KMS-11 (cell line): ENCODE data around the gene TTC9B.

ENCODE experiments used
- H2AFZ ChIP-seq: fragments of 200-600 bp; sonication (generic); 2 replicates; pipeline ENCODE4 v1.6.1; 2016; ENCODE audit warnings: antibody characterized with exemption, mixed run types, low read depth
- H3K27ac ChIP-seq: fragments of 200-600 bp; sonication (generic); 2 replicates; pipeline ENCODE4 v1.6.1; 2016; ENCODE audit warnings: mild to moderate bottlenecking, mixed run types
- H3K27me3 ChIP-seq: fragments of 200-600 bp; sonication (generic); 2 replicates; pipeline ENCODE4 v1.6.1; 2017; ENCODE audit warnings: mild to moderate bottlenecking, low read depth, mixed run types, moderate library complexity; ENCODE audit not compliant: insufficient read depth
- H3K36me3 ChIP-seq: fragments of 200-600 bp; sonication (generic); 2 replicates; pipeline ENCODE4 v1.6.1; 2017; ENCODE audit warnings: mild to moderate bottlenecking, mixed run types; ENCODE audit not compliant: insufficient read depth
- H3K4me1 ChIP-seq: fragments of 200-600 bp; sonication (generic); 2 replicates; pipeline ENCODE4 v1.6.1; 2016; ENCODE audit warnings: mild to moderate bottlenecking, low read depth, mixed run types; ENCODE audit not compliant: poor library complexity, severe bottlenecking
- H3K4me2 ChIP-seq: fragments of 200-600 bp; sonication (generic); 2 replicates; pipeline ENCODE4 v1.7.0; 2016; ENCODE audit warnings: mild to moderate bottlenecking, mixed run types
- H3K4me3 ChIP-seq: fragments of 200-600 bp; sonication (generic); IDR thresholded peaks from 2 replicates; pipeline ENCODE4 v1.6.1; 2017; ENCODE audit warnings: low read depth, low read length, mixed read lengths; ENCODE audit not compliant: insufficient read depth
- H3K79me2 ChIP-seq: fragments of 200-600 bp; sonication (generic); 2 replicates; pipeline ENCODE4 v1.6.1; 2016; ENCODE audit warnings: low read depth, mixed run types; ENCODE audit not compliant: insufficient read depth
- H3K9ac ChIP-seq: fragments of 200-600 bp; sonication (generic); 2 replicates; pipeline ENCODE4 v1.6.1; 2016; ENCODE audit warnings: mild to moderate bottlenecking, mixed run types
- H4K20me1 ChIP-seq: fragments of 200-600 bp; sonication (generic); 2 replicates; pipeline ENCODE4 v1.6.1; 2016; ENCODE audit warnings: mild to moderate bottlenecking, mixed run types; ENCODE audit not compliant: insufficient read depth
- CTCF ChIP-seq: fragments of 200-600 bp; sonication (generic); conservative IDR thresholded peaks from 2 replicates; pipeline ENCODE4 v1.6.1; 2017; ENCODE audit warnings: low read depth, mild to moderate bottlenecking, antibody characterized with exemption, low read length, moderate library complexity, mixed read lengths

TTC9B gene

GRCh38 chr19:40251991-40252390 is 33.8 kb upstream of the TTC9B start:
- Histone ChIP-seq H3K79me2 (peaks cover 3% of the 10 kb centered on the region; the same call in 1 of the 2 replicates), H3K27ac (no peak overlapping the region), H4K20me1 (no peaks in the 10 kb centered on the region), H2AFZ (no peak overlapping the region), H3K9ac (no peak overlapping the region), H3K4me1 (no peaks in the 10 kb centered on the region), H3K27me3 (no peaks in the 10 kb centered on the region), H3K36me3 (peaks cover 3% of the 10 kb centered on the region; the same call in 1 of the 2 replicates), H3K4me3 (no peak overlapping the region), H3K4me2 (no peak overlapping the region)
- no peak for TF ChIP-seq CTCF

- Histone ChIP-seq H3K27ac (no peak overlapping the region), H4K20me1 (no peaks in the 10 kb centered on the region), H3K4me2 (no peak overlapping the region), H3K36me3 (peaks cover 3% of the 10 kb centered on the region; the same call in 1 of the 2 replicates), H3K4me3 (no peak overlapping the region), H3K79me2 (peaks cover 3% of the 10 kb centered on the region; the same call in 1 of the 2 replicates), H3K9ac (no peak overlapping the region), H3K4me1 (no peaks in the 10 kb centered on the region), H2AFZ (no peak overlapping the region), H3K27me3 (no peaks in the 10 kb centered on the region)
- no peak for TF ChIP-seq CTCF
Observed at GRCh38 chr19:40251244-40251643, 33.1 kb upstream of the TTC9B start.

GRCh38 chr19:40249781-40250180 is 31.6 kb upstream of the TTC9B start:
- no peak overlapping the region for H2AFZ ChIP-seq
- TF ChIP-seq CTCF = no peak
- no peak overlapping the region for H3K4me3 ChIP-seq
- peaks cover 4% of the 10 kb centered on the region; the same call in 1 of the 2 replicates for H3K79me2 ChIP-seq
- peaks cover 3% of the 10 kb centered on the region; the same call in 1 of the 2 replicates for H3K36me3 ChIP-seq
- no peaks in the 10 kb centered on the region for H3K4me1 ChIP-seq
- no peak overlapping the region for H3K27ac ChIP-seq
- no peak overlapping the region for H3K4me2 ChIP-seq
- H4K20me1 ChIP-seq = no peaks in the 10 kb centered on the region
- no peak overlapping the region for H3K9ac ChIP-seq
- H3K27me3 ChIP-seq = no peaks in the 10 kb centered on the region

- no peak for TF ChIP-seq CTCF
- Histone ChIP-seq H3K4me1 (no peaks in the 10 kb centered on the region), H3K4me2 (no peak overlapping the region), H3K4me3 (no peak overlapping the region), H3K36me3 (peaks cover 3% of the 10 kb centered on the region; the same call in 1 of the 2 replicates), H4K20me1 (no peaks in the 10 kb centered on the region), H3K9ac (no peak overlapping the region), H2AFZ (no peak overlapping the region), H3K27ac (no peak overlapping the region), H3K27me3 (no peaks in the 10 kb centered on the region), H3K79me2 (peaks cover 9% of the 10 kb centered on the region; the same call in 1 of the 2 replicates)
Observed at GRCh38 chr19:40249201-40249600, 31.0 kb upstream of the TTC9B start.
